ENCODE measurements around the gene STK16.
"Not testable (repeated sequence)": the region's sequence is repeated elsewhere in the genome, so short reads cannot be mapped to it uniquely, and the experiment has no call there.

The STK16 gene

GRCh38 chr2:219245148-219245898 is at the start of gene STK16, which contains the start of gene GLB1L:
Gene STK16 (plus strand): TSS chr2:219245479. CDS start chr2:219246000, 521 bp downstream.
Gene GLB1L (minus strand): TSS chr2:219245444. CDS start chr2:219243573, 1,871 bp downstream.
- DNase-seq (ENCODE audit: low read depth) = peak; percentile 86

- DNase-seq (ENCODE audit: low read depth) = no peak
Measured at GRCh38 chr2:219197388-219197787, 47.9 kb upstream of the STK16 start.

DNA sequence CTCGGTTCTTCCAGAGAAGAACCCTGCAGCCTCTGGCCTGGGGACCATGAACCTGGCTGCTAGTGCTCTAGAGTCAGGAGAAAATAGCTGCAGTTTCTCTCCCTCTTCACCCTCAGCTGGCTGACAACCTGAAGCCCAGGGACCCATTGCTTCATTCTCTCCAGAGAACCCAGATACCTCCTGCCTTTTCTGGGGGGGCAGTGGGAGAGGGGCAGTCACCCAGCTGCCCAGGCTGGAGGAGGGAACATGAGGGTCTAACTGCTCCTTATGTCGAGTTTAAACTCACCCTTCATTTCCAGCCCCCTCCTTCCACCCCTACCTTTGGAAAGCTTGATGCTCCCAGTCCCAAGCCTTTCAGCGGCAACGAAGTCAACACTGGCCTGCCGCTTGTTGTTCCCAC is 46.3 kb upstream of the STK16 start:
- DNase-seq (ENCODE audit: low read depth) = no peak

GRCh38 chr2:219199470-219200211 is 45.6 kb upstream of the STK16 start:
- no peak for DNase-seq (ENCODE audit: low read depth)

GRCh38 chr2:219200502-219201326 is 44.6 kb upstream of the STK16 start:
- peak; percentile 24 for DNase-seq (ENCODE audit: low read depth)

GRCh38 chr2:219201331-219201730 is 43.9 kb upstream of the STK16 start:
- not testable (repeated sequence) for DNase-seq (ENCODE audit: low read depth)

- DNase-seq (ENCODE audit: low read depth) = no peak
Measured at GRCh38 chr2:219204425-219205164, 40.7 kb upstream of the STK16 start.

DNA sequence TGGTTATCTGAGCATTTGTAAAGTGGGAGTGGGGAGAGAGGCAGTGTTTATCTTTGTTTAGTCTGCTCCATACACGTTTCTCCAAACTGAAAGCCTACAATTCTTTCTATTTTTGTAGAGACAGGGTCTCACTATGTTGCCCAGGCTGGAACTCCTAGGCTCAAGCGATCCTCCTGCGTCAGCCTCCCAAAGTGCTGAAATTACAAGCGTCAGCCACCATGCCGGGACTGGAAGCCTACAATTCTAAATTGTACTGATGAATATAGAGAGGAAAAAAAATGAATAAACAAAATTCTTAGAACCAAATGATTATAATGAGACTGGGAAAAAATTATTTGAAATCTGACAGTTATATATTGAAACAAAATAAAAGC is 40.1 kb upstream of the STK16 start:
- no peak for DNase-seq (ENCODE audit: low read depth)

- no peak for DNase-seq (ENCODE audit: low read depth)
Measured at GRCh38 chr2:219205981-219206327, 39.3 kb upstream of the STK16 start.

DNA sequence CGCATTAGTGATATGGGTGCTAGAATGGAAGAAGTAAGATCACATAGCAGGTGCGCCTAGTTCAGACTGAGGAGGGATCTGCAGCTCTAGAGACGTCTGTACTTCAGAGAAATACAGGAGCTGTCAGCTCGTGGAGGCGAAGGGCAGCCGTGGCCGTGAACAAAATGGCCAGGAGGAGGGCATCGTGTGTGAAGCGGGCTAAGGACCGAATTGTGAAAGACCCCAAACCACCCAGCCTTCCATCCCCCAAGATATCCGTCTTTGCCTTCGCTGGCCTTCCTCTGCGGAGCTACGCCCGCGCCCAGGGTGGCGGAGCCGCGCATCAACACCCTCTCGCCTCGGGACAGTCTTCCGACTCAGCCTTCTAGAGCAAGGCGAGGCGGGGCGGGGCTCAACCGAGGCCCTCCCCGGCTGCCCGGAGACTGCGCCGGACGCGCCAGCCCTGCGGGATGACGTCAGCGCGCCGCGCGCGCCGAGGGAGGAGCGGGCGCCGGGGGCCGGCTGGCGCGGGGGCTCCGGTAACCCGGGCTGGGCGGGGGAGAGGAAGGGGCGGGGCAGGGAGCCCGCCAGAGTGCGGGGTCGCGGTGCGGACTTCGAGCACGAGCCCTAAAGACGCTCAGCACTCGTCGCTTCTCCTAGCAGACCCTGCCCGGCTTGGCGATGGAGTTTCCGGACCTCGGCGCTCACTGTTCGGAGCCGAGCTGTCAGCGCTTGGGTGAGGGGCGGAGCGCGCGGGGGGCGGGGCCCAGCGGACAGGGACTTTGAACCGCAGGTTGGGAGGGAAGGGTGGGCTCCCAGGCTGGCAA is 38.7 kb upstream of the STK16 start, which contains the start of gene ZFAND2B:
Gene ZFAND2B (plus strand): TSS at position 455 of the 806 bp plus-strand sequence. CDS start 206 bp downstream, at position 661.
- DNase-seq (ENCODE audit: low read depth) = peak; percentile 96

DNA sequence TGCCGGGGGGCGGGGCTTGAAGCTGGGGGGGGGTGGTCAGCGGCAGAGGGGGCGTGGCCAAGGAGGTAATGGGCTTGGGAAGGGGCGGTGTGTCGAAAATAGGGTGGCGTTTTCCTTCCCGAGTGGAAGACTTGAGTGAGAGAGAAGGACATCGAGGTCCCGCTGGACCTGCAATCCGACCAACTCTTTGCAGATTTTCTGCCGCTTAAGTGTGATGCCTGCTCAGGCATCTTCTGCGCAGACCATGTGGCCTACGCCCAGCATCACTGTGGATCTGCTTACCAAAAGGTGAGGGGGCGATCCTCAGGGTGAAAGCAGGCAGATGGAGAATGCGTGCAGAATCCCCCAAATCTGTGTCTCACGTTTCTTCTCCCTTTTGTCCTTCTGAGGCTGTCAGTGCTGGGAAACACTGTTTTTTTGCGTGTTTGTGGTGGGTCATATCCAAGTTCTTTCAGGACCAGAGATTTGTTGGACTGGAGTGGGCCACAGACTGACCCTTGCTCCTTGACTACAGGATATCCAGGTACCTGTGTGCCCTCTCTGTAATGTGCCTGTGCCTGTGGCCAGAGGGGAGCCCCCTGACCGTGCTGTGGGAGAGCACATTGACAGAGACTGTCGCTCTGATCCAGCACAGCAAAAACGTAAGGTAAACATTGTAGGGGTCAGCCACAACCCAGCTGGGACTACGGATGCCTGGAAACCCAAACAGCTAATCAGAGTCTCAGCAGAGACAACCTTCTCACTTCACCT is 38.0 kb upstream of the STK16 start:
- DNase-seq (ENCODE audit: low read depth) = no peak

GRCh38 chr2:219207884-219208740 is 37.2 kb upstream of the STK16 start:
- DNase-seq (ENCODE audit: low read depth) = no peak

GRCh38 chr2:219209236-219210195 is 35.8 kb upstream of the STK16 start:
- DNase-seq (ENCODE audit: low read depth) = no peak

DNA sequence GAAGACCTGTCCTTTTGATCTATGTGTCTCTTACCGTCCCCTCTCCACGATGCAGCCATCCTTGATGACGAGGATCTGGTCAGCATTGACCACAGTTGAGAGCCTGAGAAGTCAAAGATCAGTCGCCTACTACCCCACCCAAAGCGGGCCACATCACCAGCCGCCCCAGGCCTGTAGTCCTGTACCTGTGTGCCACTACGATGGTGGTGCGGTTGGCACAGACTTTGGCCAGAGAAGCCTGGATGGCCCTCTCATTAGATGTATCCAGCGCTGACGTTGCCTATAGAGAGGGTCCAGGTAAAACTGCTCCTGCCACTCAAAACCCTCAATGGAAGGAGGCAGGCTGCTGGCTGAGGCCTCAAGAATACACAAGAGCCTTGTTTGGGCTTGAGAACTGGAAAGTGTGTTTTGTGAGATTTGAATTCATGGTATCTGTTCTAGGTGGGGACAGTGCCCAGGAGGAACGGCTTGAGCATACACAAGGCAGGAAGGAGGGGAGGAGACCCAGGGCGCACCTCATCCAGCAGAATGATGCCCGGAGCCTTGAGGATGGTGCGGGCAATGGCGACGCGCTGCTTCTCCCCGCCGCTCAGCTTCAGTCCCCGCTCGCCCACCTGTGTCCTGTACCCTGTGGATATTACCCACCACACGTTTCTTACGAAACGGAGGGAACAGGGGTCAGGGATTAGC is 34.9 kb upstream of the STK16 start:
- DNase-seq (ENCODE audit: low read depth) = no peak

DNA sequence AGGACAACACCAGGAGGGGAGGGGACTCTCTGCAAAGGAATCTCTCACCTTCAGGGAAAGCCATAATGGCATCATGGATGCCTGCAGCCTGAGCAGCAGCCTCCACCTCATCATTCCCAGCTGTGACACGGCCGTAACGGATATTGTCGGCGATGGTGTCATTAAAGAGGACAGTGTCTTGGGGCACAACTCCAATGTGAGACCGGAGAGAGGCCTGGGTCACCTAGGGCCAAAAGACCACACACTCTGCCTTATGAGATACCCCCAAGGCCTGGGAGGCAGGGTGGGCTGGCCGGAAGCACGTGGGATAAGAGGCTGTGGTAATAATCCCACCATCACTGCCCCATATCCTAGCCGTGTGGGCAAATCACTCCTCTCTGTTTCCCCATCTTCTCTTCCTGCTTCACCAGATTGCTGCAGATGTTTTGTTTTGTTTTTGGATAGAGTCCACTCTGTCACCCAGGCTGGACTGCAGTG is 34.4 kb upstream of the STK16 start:
- DNase-seq (ENCODE audit: low read depth) = no peak

DNA sequence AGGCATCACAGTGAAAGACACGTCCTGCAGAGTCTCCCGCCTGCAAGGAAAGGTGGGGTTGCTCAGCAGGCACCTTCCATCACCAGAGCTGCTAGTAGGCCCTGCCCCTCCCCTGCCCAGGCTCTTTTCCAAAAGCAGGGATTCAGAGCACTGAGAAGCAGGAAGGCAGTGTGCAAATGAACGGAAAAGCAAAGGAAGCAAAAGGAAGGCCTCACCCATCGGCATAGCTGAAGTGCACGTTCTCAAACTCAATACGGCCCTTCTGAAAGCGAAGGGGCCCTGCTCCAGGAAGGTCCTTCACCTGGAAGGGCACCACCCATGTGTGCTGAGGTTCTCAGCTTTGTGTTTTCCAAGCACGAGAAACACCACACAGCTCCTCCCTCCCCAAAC is 32.3 kb upstream of the STK16 start:
- no peak for DNase-seq (ENCODE audit: low read depth)

- DNase-seq (ENCODE audit: low read depth) = no peak
Measured at GRCh38 chr2:219213486-219214071, 31.7 kb upstream of the STK16 start.
